ENCODE results near the gene UBASH3A.

The UBASH3A gene

GRCh38 chr21:42430521-42430920 is 26.8 kb downstream of the UBASH3A start:
- DNase-seq (ENCODE audit: low read depth in 2 of 2), result no peak

GRCh38 chr21:42431196-42431595 is 27.5 kb downstream of the UBASH3A start:
- no peak for DNase-seq (ENCODE audit: low read depth in 2 of 2)

GRCh38 chr21:42432695-42433094 is 29.0 kb downstream of the UBASH3A start:
- no peak for DNase-seq (ENCODE audit: low read depth in 2 of 2)

GRCh38 chr21:42433946-42434551 is 30.3 kb downstream of the UBASH3A start:
- DNase-seq (ENCODE audit: low read depth in 2 of 2), result no peak

GRCh38 chr21:42434884-42435283 is 31.2 kb downstream of the UBASH3A start:
- no peak for DNase-seq (ENCODE audit: low read depth in 2 of 2)

- no peak for DNase-seq (ENCODE audit: low read depth in 2 of 2)
Measured at GRCh38 chr21:42435401-42435800, 31.7 kb downstream of the UBASH3A start.

GRCh38 chr21:42435833-42436232 is 32.1 kb downstream of the UBASH3A start:
- DNase-seq (ENCODE audit: low read depth in 2 of 2), result no peak

- no peak for DNase-seq (ENCODE audit: low read depth in 2 of 2)
Measured at GRCh38 chr21:42436914-42437313, 33.2 kb downstream of the UBASH3A start.

GRCh38 chr21:42437786-42438185 is 34.1 kb downstream of the UBASH3A start:
- no peak for DNase-seq (ENCODE audit: low read depth in 2 of 2)

- no peak for DNase-seq (ENCODE audit: low read depth in 2 of 2)
Measured at GRCh38 chr21:42438316-42439205, 34.9 kb downstream of the UBASH3A start.

GRCh38 chr21:42439284-42440186 is 35.8 kb downstream of the UBASH3A start:
- DNase-seq (ENCODE audit: low read depth in 2 of 2), result peak in 1 of 2 donors; percentile 59

- no peak for DNase-seq (ENCODE audit: low read depth in 2 of 2)
Measured at GRCh38 chr21:42440187-42440792, 36.6 kb downstream of the UBASH3A start.

GRCh38 chr21:42441963-42442362 is 38.3 kb downstream of the UBASH3A start:
- no peak for DNase-seq (ENCODE audit: low read depth in 2 of 2)

- no peak for DNase-seq (ENCODE audit: low read depth in 2 of 2)
Measured at GRCh38 chr21:42443181-42443785, 39.6 kb downstream of the UBASH3A start.

- DNase-seq (ENCODE audit: low read depth in 2 of 2), result no peak
Measured at GRCh38 chr21:42443876-42444744, 40.4 kb downstream of the UBASH3A start.

GRCh38 chr21:42444745-42445059 is 41.0 kb downstream of the UBASH3A start:
- no peak for DNase-seq (ENCODE audit: low read depth in 2 of 2)

GRCh38 chr21:42445311-42445710 is 41.6 kb downstream of the UBASH3A start:
- DNase-seq (ENCODE audit: low read depth in 2 of 2), result no peak

- no peak for DNase-seq (ENCODE audit: low read depth in 2 of 2)
Measured at GRCh38 chr21:42446531-42446930, 42.8 kb downstream of the UBASH3A start.

GRCh38 chr21:42447182-42447581 is 43.5 kb downstream of the UBASH3A start:
- DNase-seq (ENCODE audit: low read depth in 2 of 2), result no peak

- DNase-seq (ENCODE audit: low read depth in 2 of 2), result no peak
Measured at GRCh38 chr21:42447732-42448131, 44.0 kb downstream of the UBASH3A start.

GRCh38 chr21:42448686-42449085 is 45.0 kb downstream of the UBASH3A start:
- DNase-seq (ENCODE audit: low read depth in 2 of 2), result no peak
